HG02588 (cell line): Measurements from ENCODE around the gene OSBPL6.
"Not testable (repeated sequence)": the region's sequence is repeated elsewhere in the genome, so short reads cannot be mapped to it uniquely, and the experiment has no call there.

Experiments used
- ATAC-seq: cut with Tn5 transposase; IDR thresholded peaks from one replicate; pipeline ENCODE4 v1.9.1; 2021; ENCODE audit warnings: mild to moderate bottlenecking, moderate library complexity; ENCODE audit not compliant: unreplicated experiment

The OSBPL6 gene

GRCh38 chr2:178295906-178296305, 101.6 kb downstream of the OSBPL6 start:
- no peak for ATAC-seq

- no peak for ATAC-seq
Observed at GRCh38 chr2:178296394-178297090, 102.2 kb downstream of the OSBPL6 start.

- no peak for ATAC-seq
Observed at GRCh38 chr2:178297091-178297411, 102.7 kb downstream of the OSBPL6 start.

GRCh38 chr2:178298785-178299212, 104.5 kb downstream of the OSBPL6 start:
- ATAC-seq, result no peak

GRCh38 chr2:178301649-178302238, 107.4 kb downstream of the OSBPL6 start:
- no peak for ATAC-seq

- ATAC-seq, result no peak
Observed at GRCh38 chr2:178304333-178304732, 110.0 kb downstream of the OSBPL6 start.

- peak; percentile 95 for ATAC-seq
Observed at GRCh38 chr2:178306352-178307073, 112.2 kb downstream of the OSBPL6 start.

GRCh38 chr2:178307650-178308049, 113.3 kb downstream of the OSBPL6 start:
- ATAC-seq, result no peak

GRCh38 chr2:178309541-178309940, 115.2 kb downstream of the OSBPL6 start:
- no peak for ATAC-seq

GRCh38 chr2:178315078-178315477, 120.8 kb downstream of the OSBPL6 start:
- no peak for ATAC-seq

GRCh38 chr2:178315488-178315948, 121.2 kb downstream of the OSBPL6 start:
- ATAC-seq, result no peak

GRCh38 chr2:178317811-178318210, 123.5 kb downstream of the OSBPL6 start:
- no peak for ATAC-seq

GRCh38 chr2:178320011-178320585, 125.8 kb downstream of the OSBPL6 start:
- no peak for ATAC-seq

GRCh38 chr2:178322068-178322467, 127.8 kb downstream of the OSBPL6 start:
- ATAC-seq, result no peak

- not testable (repeated sequence) for ATAC-seq
Observed at GRCh38 chr2:178323331-178323730, 129.0 kb downstream of the OSBPL6 start.

- no peak for ATAC-seq
Observed at GRCh38 chr2:178324077-178324476, 129.8 kb downstream of the OSBPL6 start.

- no peak for ATAC-seq
Observed at GRCh38 chr2:178325268-178325667, 131.0 kb downstream of the OSBPL6 start.

GRCh38 chr2:178327516-178327915, 133.2 kb downstream of the OSBPL6 start:
- ATAC-seq, result no peak

- no peak for ATAC-seq
Observed at GRCh38 chr2:178328037-178328436, 133.7 kb downstream of the OSBPL6 start.

GRCh38 chr2:178330175-178331017, 136.1 kb downstream of the OSBPL6 start:
- ATAC-seq, result no peak
